Tibial nerve (tissue), 4 donors: Measurements from ENCODE around the gene NRCAM.

Source experiments
- CTCF ChIP-seq, 5 experiments: fragments of 200-600 bp in 3 of 5; fragments of 450-650 bp in 2 of 5; sonication (generic) in 3 of 5; IDR thresholded peaks; one replicate each; pipeline ENCODE4 v1.5.1; 2016 to 2019; ENCODE audit warnings: antibody characterized with exemption in 5 of 5, mild to moderate bottlenecking in 3 of 5, moderate library complexity in 2 of 5
- EP300 ChIP-seq, 2 donors: sonication (generic); formaldehyde crosslinking; IDR thresholded peaks; one replicate each; pipeline ENCODE4 v1.6.1; 2017; ENCODE audit warnings: antibody characterized with exemption in 2 of 2, mild to moderate bottlenecking in 1 of 2
- POLR2A ChIP-seq, 2 donors: fragments of 450-650 bp; IDR thresholded peaks; one replicate each; pipeline ENCODE4 v1.6.1; 2017; ENCODE audit warnings: antibody characterized with exemption in 2 of 2, mild to moderate bottlenecking in 2 of 2, moderate library complexity in 2 of 2

- no peak for TF ChIP-seq EP300 (IDR thresholded peaks at IDR 0.05)
- no peak for TF ChIP-seq POLR2A (IDR thresholded peaks at IDR 0.05)
- TF ChIP-seq CTCF (IDR thresholded peaks at IDR 0.05), result no peak
Measured at GRCh38 chr7:108449521-108449920, 6.7 kb downstream of the NRCAM start.
